C4-2B (cell line): ENCODE data around the gene ZNF576.

Source experiments
- ZFX ChIP-seq: fragments of 450-650 bp; IDR thresholded peaks from 2 replicates; pipeline ENCODE4 v1.6.1; 2017
- TF ChIP-seq, protein P1 (sequence below): fragments of 450-650 bp; conservative IDR thresholded peaks from 2 replicates; pipeline ENCODE4 v1.5.1; 2017; ENCODE audit warnings: mild to moderate bottlenecking

DNA sequence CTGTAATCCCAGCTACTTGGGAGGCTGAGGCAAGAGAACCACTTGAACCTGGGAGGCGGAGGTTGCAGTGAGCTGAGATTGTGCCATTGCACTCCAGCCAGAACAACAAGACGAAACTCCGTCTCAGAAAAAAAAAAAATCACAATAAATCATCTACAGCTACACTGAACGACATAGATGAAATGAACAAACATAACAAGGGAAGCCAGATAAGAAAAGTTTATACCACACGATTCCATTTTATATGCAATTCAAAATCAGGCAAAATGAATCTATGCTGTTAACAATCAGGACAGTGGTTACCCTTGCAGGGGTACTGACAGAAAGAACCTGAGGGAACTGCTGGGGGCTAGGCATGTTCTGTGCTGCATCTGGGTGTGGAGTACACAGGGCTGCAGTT, 26.7 kb upstream of the ZNF576 start:
- TF ChIP-seq, protein P1, sequence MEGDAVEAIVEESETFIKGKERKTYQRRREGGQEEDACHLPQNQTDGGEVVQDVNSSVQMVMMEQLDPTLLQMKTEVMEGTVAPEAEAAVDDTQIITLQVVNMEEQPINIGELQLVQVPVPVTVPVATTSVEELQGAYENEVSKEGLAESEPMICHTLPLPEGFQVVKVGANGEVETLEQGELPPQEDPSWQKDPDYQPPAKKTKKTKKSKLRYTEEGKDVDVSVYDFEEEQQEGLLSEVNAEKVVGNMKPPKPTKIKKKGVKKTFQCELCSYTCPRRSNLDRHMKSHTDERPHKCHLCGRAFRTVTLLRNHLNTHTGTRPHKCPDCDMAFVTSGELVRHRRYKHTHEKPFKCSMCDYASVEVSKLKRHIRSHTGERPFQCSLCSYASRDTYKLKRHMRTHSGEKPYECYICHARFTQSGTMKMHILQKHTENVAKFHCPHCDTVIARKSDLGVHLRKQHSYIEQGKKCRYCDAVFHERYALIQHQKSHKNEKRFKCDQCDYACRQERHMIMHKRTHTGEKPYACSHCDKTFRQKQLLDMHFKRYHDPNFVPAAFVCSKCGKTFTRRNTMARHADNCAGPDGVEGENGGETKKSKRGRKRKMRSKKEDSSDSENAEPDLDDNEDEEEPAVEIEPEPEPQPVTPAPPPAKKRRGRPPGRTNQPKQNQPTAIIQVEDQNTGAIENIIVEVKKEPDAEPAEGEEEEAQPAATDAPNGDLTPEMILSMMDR: no peak
- TF ChIP-seq ZFX: no peak
